DMS53 treated with DMSO at 0.1 percent for 48 hours (cell line): Measurements from ENCODE around the gene CCNC.

Source experiments
- DNase-seq: peaks from one replicate; lab custom pipeline; 2025; ENCODE audit not compliant: unreplicated experiment; lab: John Stamatoyannopoulos, UW

The CCNC gene

GRCh38 chr6:99550046-99550748, 18.3 kb downstream of the CCNC start:
- no peak for DNase-seq

GRCh38 chr6:99548706-99549105, 19.8 kb downstream of the CCNC start:
- DNase-seq, result no peak

- no peak for DNase-seq
Observed at GRCh38 chr6:99547526-99547925, 20.9 kb downstream of the CCNC start.

GRCh38 chr6:99545442-99545841, 23.0 kb downstream of the CCNC start:
- no peak for DNase-seq

GRCh38 chr6:99543968-99544367, 24.5 kb downstream of the CCNC start:
- no peak for DNase-seq

- no peak for DNase-seq
Observed at GRCh38 chr6:99530627-99531026, 37.8 kb downstream of the CCNC start.

- no peak for DNase-seq
Observed at GRCh38 chr6:99522531-99522930, 45.9 kb downstream of the CCNC start.

- DNase-seq, result peak; percentile 18
Observed at GRCh38 chr6:99521633-99522151, 46.8 kb downstream of the CCNC start.

- DNase-seq, result peak; percentile 72
Observed at GRCh38 chr6:99520855-99521632, 47.4 kb downstream of the CCNC start.

GRCh38 chr6:99519446-99519845, 49.0 kb downstream of the CCNC start:
- no peak for DNase-seq

GRCh38 chr6:99514089-99514488, 54.4 kb downstream of the CCNC start:
- no peak for DNase-seq

GRCh38 chr6:99512033-99512432, 56.4 kb downstream of the CCNC start:
- no peak for DNase-seq

GRCh38 chr6:99507648-99508047, 60.8 kb downstream of the CCNC start:
- DNase-seq, result no peak

- no peak for DNase-seq
Observed at GRCh38 chr6:99501762-99502161, 66.7 kb downstream of the CCNC start.

- DNase-seq, result no peak
Observed at GRCh38 chr6:99498421-99498820, 70.0 kb downstream of the CCNC start.

GRCh38 chr6:99495466-99495865, 73.0 kb downstream of the CCNC start:
- no peak for DNase-seq
